Measurements from ENCODE around the gene ACOT9.
"Not testable (repeated sequence)": the region's sequence is repeated elsewhere in the genome, so short reads cannot be mapped to it uniquely, and the experiment has no call there.

Gene ACOT9

GRCh38 chrX:23667239-23668177 is 75.6 kb downstream of the ACOT9 start, which contains the start of gene PRDX4:
Gene PRDX4, plus strand, starts transcription at chrX:23667493. Its CDS starts 78 bp downstream, at chrX:23667571.
- Histone ChIP-seq H3K27me3 (ENCODE audit: control insufficient read depth in 2 of 2, insufficient read depth in 2 of 2, low read length in 2 of 2) (no peaks in the 10 kb centered on the region), H3K4me1 (ENCODE audit: control insufficient read depth in 2 of 2, insufficient read depth in 2 of 2, low read length in 2 of 2) (peaks cover 0 to 7% of the 10 kb centered on the region in 2 donors), H3K9ac (ENCODE audit: low read depth in 1 of 2, low read length in 2 of 2) (peak within 1 kb of the TSS; percentile 49 to 74), H3K36me3 (ENCODE audit: control insufficient read depth in 2 of 2, insufficient read depth in 2 of 2, low read length in 2 of 2) (no peaks in the 10 kb centered on the region), H3K4me3 (ENCODE audit: low read length in 2 of 2) (peak within 1 kb of the TSS; percentile 72 to 74), H3K9me3 (ENCODE audit: control insufficient read depth in 2 of 2, low read length in 2 of 2) (no peaks in the 10 kb centered on the region), H3K27ac (ENCODE audit: low read depth in 2 of 2, low read length in 2 of 2) (peak within 1 kb of the TSS; percentile 76)

- Histone ChIP-seq H3K9ac (ENCODE audit: low read depth in 1 of 2, low read length in 2 of 2) (no peak overlapping the region), H3K27me3 (ENCODE audit: control insufficient read depth in 2 of 2, insufficient read depth in 2 of 2, low read length in 2 of 2) (no peaks in the 10 kb centered on the region), H3K36me3 (ENCODE audit: control insufficient read depth in 2 of 2, insufficient read depth in 2 of 2, low read length in 2 of 2) (no peaks in the 10 kb centered on the region), H3K27ac (ENCODE audit: low read depth in 2 of 2, low read length in 2 of 2) (no peak overlapping the region), H3K9me3 (ENCODE audit: control insufficient read depth in 2 of 2, low read length in 2 of 2) (no peaks in the 10 kb centered on the region), H3K4me3 (ENCODE audit: low read length in 2 of 2) (no peak overlapping the region), H3K4me1 (ENCODE audit: control insufficient read depth in 2 of 2, insufficient read depth in 2 of 2, low read length in 2 of 2) (peaks cover 0 to 7% of the 10 kb centered on the region in 2 donors)
Observed at GRCh38 chrX:23666282-23666681, 76.8 kb downstream of the ACOT9 start.

GRCh38 chrX:23664496-23664895 is 78.6 kb downstream of the ACOT9 start:
- no peak overlapping the region for H3K4me3 ChIP-seq (ENCODE audit: low read length in 2 of 2)
- no peak overlapping the region for H3K27ac ChIP-seq (ENCODE audit: low read depth in 2 of 2, low read length in 2 of 2)
- H3K9ac ChIP-seq (ENCODE audit: low read depth in 1 of 2, low read length in 2 of 2) = no peak overlapping the region
- no peaks in the 10 kb centered on the region for H3K36me3 ChIP-seq (ENCODE audit: control insufficient read depth in 2 of 2, insufficient read depth in 2 of 2, low read length in 2 of 2)
- H3K9me3 ChIP-seq (ENCODE audit: control insufficient read depth in 2 of 2, low read length in 2 of 2) = no peaks in the 10 kb centered on the region
- no peaks in the 10 kb centered on the region for H3K27me3 ChIP-seq (ENCODE audit: control insufficient read depth in 2 of 2, insufficient read depth in 2 of 2, low read length in 2 of 2)
- peaks cover 0 to 7% of the 10 kb centered on the region in 2 donors for H3K4me1 ChIP-seq (ENCODE audit: control insufficient read depth in 2 of 2, insufficient read depth in 2 of 2, low read length in 2 of 2)

GRCh38 chrX:23662853-23663252 is 80.2 kb downstream of the ACOT9 start:
- H3K4me1 ChIP-seq (ENCODE audit: control insufficient read depth in 2 of 2, insufficient read depth in 2 of 2, low read length in 2 of 2) = peaks cover 0 to 6% of the 10 kb centered on the region in 2 donors
- H3K9ac ChIP-seq (ENCODE audit: low read depth in 1 of 2, low read length in 2 of 2) = no peak overlapping the region
- H3K36me3 ChIP-seq (ENCODE audit: control insufficient read depth in 2 of 2, insufficient read depth in 2 of 2, low read length in 2 of 2) = no peaks in the 10 kb centered on the region
- H3K9me3 ChIP-seq (ENCODE audit: control insufficient read depth in 2 of 2, low read length in 2 of 2) = no peaks in the 10 kb centered on the region
- H3K4me3 ChIP-seq (ENCODE audit: low read length in 2 of 2) = no peak overlapping the region
- H3K27ac ChIP-seq (ENCODE audit: low read depth in 2 of 2, low read length in 2 of 2) = no peak overlapping the region
- peaks cover 0 to 3% of the 10 kb centered on the region in 2 donors for H3K27me3 ChIP-seq (ENCODE audit: control insufficient read depth in 2 of 2, insufficient read depth in 2 of 2, low read length in 2 of 2)

- Histone ChIP-seq H3K4me1 (ENCODE audit: control insufficient read depth in 2 of 2, insufficient read depth in 2 of 2, low read length in 2 of 2) (peaks cover 0 to 3% of the 10 kb centered on the region in 2 donors), H3K9ac (ENCODE audit: low read depth in 1 of 2, low read length in 2 of 2) (no peak overlapping the region), H3K4me3 (ENCODE audit: low read length in 2 of 2) (no peak overlapping the region), H3K9me3 (ENCODE audit: control insufficient read depth in 2 of 2, low read length in 2 of 2) (no peaks in the 10 kb centered on the region), H3K27me3 (ENCODE audit: control insufficient read depth in 2 of 2, insufficient read depth in 2 of 2, low read length in 2 of 2) (peaks cover 0 to 3% of the 10 kb centered on the region in 2 donors), H3K27ac (ENCODE audit: low read depth in 2 of 2, low read length in 2 of 2) (no peak overlapping the region), H3K36me3 (ENCODE audit: control insufficient read depth in 2 of 2, insufficient read depth in 2 of 2, low read length in 2 of 2) (no peaks in the 10 kb centered on the region)
Observed at GRCh38 chrX:23662187-23662586, 80.9 kb downstream of the ACOT9 start.

- no peaks in the 10 kb centered on the region for H3K9me3 ChIP-seq (ENCODE audit: control insufficient read depth in 2 of 2, low read length in 2 of 2)
- no peak overlapping the region for H3K27ac ChIP-seq (ENCODE audit: low read depth in 2 of 2, low read length in 2 of 2)
- H3K4me1 ChIP-seq (ENCODE audit: control insufficient read depth in 2 of 2, insufficient read depth in 2 of 2, low read length in 2 of 2) = peaks cover 0 to under 1% of the 10 kb centered on the region in 2 donors
Observed at GRCh38 chrX:23661671-23662070, 81.4 kb downstream of the ACOT9 start.

GRCh38 chrX:23660766-23661132 is 82.3 kb downstream of the ACOT9 start:
- H3K9me3 ChIP-seq (ENCODE audit: control insufficient read depth in 2 of 2, low read length in 2 of 2) = no peaks in the 10 kb centered on the region
- H3K9ac ChIP-seq (ENCODE audit: low read depth in 1 of 2, low read length in 2 of 2) = no peak overlapping the region
- H3K36me3 ChIP-seq (ENCODE audit: control insufficient read depth in 2 of 2, insufficient read depth in 2 of 2, low read length in 2 of 2) = no peaks in the 10 kb centered on the region
- no peaks in the 10 kb centered on the region for H3K4me1 ChIP-seq (ENCODE audit: control insufficient read depth in 2 of 2, insufficient read depth in 2 of 2, low read length in 2 of 2)
- H3K27me3 ChIP-seq (ENCODE audit: control insufficient read depth in 2 of 2, insufficient read depth in 2 of 2, low read length in 2 of 2) = peaks cover 0 to 3% of the 10 kb centered on the region in 2 donors
- no peak overlapping the region for H3K4me3 ChIP-seq (ENCODE audit: low read length in 2 of 2)
- no peak overlapping the region for H3K27ac ChIP-seq (ENCODE audit: low read depth in 2 of 2, low read length in 2 of 2)

More at GRCh38 chrX:23661671-23662070, 81.4 kb downstream of the ACOT9 start:
- no peak overlapping the region for H3K4me3 ChIP-seq (ENCODE audit: low read length in 2 of 2)
- H3K36me3 ChIP-seq (ENCODE audit: control insufficient read depth in 2 of 2, insufficient read depth in 2 of 2, low read length in 2 of 2) = no peaks in the 10 kb centered on the region
- peaks cover 0 to 3% of the 10 kb centered on the region in 2 donors for H3K27me3 ChIP-seq (ENCODE audit: control insufficient read depth in 2 of 2, insufficient read depth in 2 of 2, low read length in 2 of 2)
- no peak overlapping the region for H3K9ac ChIP-seq (ENCODE audit: low read depth in 1 of 2, low read length in 2 of 2)

GRCh38 chrX:23660083-23660765 is 82.9 kb downstream of the ACOT9 start:
- H3K36me3 ChIP-seq (ENCODE audit: control insufficient read depth in 2 of 2, insufficient read depth in 2 of 2, low read length in 2 of 2); H3K4me1 ChIP-seq (ENCODE audit: control insufficient read depth in 2 of 2, insufficient read depth in 2 of 2, low read length in 2 of 2); H3K9me3 ChIP-seq (ENCODE audit: control insufficient read depth in 2 of 2, low read length in 2 of 2); H3K4me3 ChIP-seq (ENCODE audit: low read length in 2 of 2); H3K9ac ChIP-seq (ENCODE audit: low read depth in 1 of 2, low read length in 2 of 2); H3K27ac ChIP-seq (ENCODE audit: low read depth in 2 of 2, low read length in 2 of 2); H3K27me3 ChIP-seq (ENCODE audit: control insufficient read depth in 2 of 2, insufficient read depth in 2 of 2, low read length in 2 of 2): not testable (repeated sequence)

GRCh38 chrX:23659339-23659738 is 83.7 kb downstream of the ACOT9 start:
- Histone ChIP-seq H3K4me1 (ENCODE audit: control insufficient read depth in 2 of 2, insufficient read depth in 2 of 2, low read length in 2 of 2) (no peaks in the 10 kb centered on the region), H3K27me3 (ENCODE audit: control insufficient read depth in 2 of 2, insufficient read depth in 2 of 2, low read length in 2 of 2) (peaks cover 0 to 3% of the 10 kb centered on the region in 2 donors), H3K4me3 (ENCODE audit: low read length in 2 of 2) (no peak overlapping the region), H3K27ac (ENCODE audit: low read depth in 2 of 2, low read length in 2 of 2) (no peak overlapping the region), H3K36me3 (ENCODE audit: control insufficient read depth in 2 of 2, insufficient read depth in 2 of 2, low read length in 2 of 2) (no peaks in the 10 kb centered on the region), H3K9me3 (ENCODE audit: control insufficient read depth in 2 of 2, low read length in 2 of 2) (no peaks in the 10 kb centered on the region), H3K9ac (ENCODE audit: low read depth in 1 of 2, low read length in 2 of 2) (no peak overlapping the region)

- Histone ChIP-seq H3K27me3 (ENCODE audit: control insufficient read depth in 2 of 2, insufficient read depth in 2 of 2, low read length in 2 of 2) (peaks cover 2 to 3% of the 10 kb centered on the region in 2 donors), H3K9me3 (ENCODE audit: control insufficient read depth in 2 of 2, low read length in 2 of 2) (no peaks in the 10 kb centered on the region), H3K4me3 (ENCODE audit: low read length in 2 of 2) (no peak overlapping the region), H3K36me3 (ENCODE audit: control insufficient read depth in 2 of 2, insufficient read depth in 2 of 2, low read length in 2 of 2) (no peaks in the 10 kb centered on the region), H3K4me1 (ENCODE audit: control insufficient read depth in 2 of 2, insufficient read depth in 2 of 2, low read length in 2 of 2) (no peaks in the 10 kb centered on the region), H3K9ac (ENCODE audit: low read depth in 1 of 2, low read length in 2 of 2) (no peak overlapping the region), H3K27ac (ENCODE audit: low read depth in 2 of 2, low read length in 2 of 2) (no peak overlapping the region)
Observed at GRCh38 chrX:23656684-23657083, 86.4 kb downstream of the ACOT9 start.
